Activated T-helper 1 cell treated with anti-CD3 and anti-CD28 coated beads, Interleukin-2, amount 50 U/mL, for 16 hours (primary cell): ENCODE data around the gene EVL.
"Not testable (repeated sequence)": the region's sequence is repeated elsewhere in the genome, so short reads cannot be mapped to it uniquely, and the experiment has no call there.

Experiments used
- DNase-seq, 2 donors: peaks; one replicate each; pipeline ENCODE4 v3.0.0-alpha.2; 2020; ENCODE audit warnings: low read depth in 1 of 2, low spot score in 1 of 2

Gene EVL

DNA sequence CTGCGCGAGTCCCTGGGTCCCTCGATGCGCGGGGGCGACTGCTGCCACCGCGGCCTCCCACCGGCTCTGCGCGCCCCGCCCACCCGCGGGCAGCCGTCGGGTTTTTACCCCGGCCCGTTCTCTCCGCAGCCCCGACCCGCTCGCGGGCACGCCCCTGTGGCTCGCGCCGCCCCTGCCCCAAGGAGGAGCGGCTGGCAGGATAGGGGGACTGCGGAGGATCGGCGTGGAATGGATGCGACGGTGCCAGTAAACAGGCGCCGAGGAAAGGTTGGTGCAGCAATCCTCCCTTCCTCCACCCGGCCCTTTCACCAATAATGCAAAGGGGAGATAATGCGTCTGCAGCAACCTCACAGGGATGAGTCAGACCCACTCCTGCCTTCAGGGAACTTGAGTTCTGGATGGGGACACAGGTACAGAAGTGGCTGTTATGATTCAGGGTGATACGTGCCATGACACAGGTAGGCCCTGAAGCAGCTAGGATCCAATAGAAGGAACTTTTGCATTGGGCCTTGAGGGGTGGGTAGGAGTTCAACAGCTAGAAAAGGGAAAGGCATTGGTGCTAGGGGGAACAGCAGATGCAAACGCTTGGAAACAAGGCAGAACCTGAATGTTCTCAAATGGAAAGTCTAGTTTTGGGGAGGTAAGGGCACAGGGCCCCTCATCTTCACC is 94.8 kb downstream of the EVL start:
- DNase-seq: no peak

DNA sequence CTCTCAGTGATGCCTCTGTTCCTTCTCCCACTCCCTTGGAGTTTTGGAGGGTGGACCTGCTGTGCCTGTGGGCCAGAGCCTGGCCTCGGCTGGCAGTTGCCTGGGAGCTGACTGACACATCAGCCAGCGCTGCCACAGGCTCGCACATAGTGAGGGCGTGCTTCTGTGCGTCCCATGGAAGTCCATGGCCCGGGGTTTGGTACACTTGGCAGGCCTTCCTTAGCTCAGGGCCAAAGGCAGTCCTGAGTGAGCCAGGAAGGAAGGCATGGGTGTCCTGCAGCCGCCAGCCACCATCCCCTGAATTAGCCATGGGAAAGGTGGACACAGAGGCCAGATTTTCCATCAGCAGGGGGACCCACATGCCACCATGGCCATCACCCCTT is 95.3 kb downstream of the EVL start:
- DNase-seq: no peak

DNA sequence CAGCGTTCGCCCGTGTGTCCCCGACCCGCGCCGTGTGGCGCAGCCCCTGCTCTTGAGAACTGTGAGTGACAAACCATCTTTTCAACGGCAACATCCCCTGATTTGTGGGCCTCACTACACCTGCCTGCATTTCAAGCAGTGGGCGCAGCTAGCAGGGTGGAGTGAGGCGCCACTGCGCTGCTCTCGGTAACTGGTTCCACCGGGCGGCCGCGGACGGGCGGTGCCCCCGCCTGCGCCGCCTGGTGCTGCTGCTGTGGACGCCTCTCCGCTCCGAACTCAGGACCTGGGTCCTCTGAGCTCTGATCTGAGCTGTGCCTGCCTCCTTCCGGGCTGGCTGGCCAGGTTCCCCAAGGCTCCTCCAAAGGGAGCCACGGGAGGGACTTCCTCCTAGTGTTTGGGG is 100.2 kb downstream of the EVL start:
- DNase-seq: no peak

DNA sequence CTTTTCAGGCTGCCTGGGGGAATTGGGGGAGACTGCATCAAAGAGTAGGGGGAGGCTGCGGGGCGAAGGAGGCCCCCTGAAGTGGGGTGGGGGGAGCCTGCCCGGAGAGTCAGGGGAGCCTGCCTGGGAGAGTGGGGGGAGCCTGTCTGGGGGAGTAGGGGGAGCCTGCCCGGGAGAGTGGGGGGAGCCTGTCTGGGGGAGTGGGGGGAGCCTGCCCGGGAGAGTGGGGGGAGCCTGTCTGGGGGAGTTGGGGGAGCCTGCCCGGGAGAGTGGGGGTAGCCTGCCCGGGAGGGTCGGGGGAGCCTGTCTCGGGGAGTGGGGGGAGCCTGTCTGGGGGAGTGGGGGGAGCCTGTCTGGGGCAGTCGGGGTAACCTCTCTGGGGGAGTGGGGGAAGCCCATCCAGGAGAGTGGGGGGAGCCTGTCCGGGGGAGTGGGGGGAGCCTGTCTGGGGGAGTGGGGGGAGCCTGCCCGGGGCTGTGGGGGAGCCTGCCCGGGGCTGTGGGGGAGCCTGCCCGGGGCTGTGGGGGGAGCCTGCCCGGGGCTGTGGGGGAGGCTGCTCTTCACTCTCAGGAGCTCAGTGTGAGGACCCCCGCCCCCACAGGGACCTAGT is 100.7 kb downstream of the EVL start:
- DNase-seq: no peak

DNA sequence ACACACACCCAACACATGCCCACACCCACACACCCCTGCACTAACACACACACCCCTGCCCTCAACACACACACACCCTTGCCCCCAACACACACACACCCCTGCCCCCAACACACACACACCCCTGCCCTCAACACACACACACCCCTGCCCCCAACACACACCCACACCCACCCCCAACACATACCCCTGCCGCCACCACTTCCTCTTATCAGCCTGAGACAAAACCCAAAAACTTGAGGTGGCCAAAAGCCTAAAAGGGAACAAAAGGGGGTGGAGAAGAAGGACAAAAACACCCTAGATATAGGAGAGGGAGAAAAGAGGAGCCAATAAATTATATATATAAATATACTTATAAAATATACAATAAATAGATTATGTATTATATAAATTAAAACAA is 103.3 kb downstream of the EVL start:
- no peak for DNase-seq

DNA sequence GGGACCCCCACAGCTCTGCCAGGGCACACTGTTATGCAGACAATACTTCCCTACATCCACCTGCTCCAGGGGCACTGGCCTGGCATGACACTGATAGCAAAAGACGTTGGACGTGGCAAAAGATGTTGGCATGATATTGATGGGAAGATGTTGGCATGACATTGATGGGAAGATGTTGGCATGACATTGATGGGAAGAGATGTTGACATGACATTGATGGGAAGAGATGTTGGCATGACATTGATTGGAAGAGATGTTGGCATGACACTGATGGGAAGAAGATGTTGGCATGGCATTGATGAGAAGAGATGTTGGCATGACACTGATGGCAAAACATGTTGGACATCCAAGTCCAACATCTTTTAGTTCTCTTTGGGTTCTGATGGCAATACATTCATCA is 105.7 kb downstream of the EVL start:
- DNase-seq: no peak

DNA sequence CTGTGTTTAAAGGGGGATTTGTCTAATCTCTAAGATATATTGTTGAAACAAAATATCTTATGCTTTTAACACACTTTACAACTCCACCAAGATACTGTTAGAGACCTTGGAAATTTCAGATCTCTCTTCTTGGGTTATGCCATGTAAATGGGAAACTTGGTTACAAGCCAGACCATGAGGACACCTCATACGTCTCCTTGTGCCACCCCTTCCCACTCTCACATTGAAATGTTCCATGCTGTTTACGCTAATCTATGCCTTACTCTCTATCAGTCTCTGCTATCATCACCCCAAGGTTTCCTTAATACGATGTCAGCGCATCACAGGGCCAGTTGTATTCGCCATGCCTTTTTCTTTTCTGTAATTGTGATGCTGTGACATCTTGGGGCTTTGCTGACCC is 107.6 kb downstream of the EVL start:
- no peak for DNase-seq

DNA sequence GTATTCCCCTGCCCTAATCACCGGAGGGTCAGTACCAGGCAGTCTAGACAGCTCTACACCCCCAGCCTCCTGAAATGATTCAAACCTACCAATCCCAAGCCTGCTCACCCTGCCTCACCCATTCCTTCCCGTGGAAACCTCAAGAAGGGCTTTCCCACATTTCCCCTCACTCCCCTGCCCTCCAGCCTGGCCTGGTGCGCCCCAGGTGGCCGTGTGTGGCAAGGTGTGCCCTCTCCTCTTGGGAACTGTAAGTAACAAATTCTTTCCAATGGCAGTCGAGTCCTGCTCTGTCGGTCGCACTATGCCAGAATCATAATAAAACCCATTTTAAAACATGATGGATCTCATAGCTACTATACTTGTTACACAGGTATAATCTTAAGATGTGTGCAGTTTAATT is 108.1 kb downstream of the EVL start:
- no peak for DNase-seq

DNA sequence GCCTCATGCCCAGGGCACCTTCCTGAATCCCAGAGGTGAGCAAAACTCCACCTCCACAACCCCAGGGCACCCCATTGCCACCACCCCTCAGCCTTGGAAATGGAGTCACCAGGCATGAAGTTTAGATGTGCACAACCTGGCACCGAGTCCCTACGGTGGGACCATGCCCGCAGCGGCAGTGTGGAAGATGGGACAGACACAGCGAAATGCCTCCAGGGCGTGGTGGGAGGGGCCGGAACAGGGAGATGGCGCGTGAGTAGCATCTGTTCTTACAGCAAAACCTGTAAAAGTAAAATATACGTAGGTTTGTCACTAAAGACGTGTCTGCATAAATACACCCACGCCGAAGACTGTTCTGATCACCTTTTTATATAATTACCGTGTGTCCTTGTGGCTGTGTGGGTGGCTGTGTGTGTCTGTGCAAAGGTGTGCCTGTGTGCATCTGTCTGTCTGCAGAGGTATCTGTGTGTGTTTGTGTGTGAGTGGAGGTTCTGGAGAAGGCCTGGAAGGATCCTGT is 111.6 kb downstream of the EVL start:
- no peak for DNase-seq

DNA sequence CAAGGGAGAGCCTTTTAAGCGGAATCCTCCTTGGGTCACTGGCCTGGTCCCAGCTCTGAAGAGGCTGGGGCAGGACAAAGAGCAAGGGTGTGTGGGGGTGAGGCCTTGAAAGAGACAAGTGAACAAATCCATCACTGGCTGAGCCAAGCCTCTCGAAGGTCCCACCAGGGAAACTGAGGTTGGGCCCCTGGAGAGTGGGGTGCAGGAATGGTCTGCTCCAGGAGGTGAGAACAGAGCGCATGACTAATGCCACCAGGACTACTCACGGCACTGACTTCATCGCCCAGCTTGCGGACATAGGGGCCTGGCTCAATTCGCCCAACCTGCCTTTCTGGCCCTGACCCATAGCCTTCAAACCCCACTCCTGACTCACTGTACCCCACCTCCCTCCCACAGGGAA is 113.5 kb downstream of the EVL start:
- DNase-seq: no peak

DNA sequence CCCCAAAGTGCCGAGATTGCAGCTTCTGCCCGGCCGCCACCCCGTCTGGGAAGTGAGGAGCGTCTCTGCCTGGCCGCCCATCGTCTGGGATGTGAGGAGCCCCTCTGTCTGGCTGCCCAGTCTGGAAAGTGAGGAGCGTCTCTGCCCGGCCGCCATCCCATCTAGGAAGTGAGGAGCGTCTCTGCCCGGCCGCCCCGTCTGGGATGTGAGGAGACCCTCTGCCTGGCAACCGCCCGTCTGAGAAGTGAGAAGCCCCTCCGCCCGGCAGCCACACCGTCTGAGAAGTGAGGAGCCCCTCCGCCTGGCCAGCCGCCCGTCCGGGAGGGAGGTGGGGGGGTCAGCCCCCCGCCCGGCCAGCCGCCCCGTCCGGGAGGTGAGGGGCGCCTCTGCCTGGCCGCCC is 115.4 kb downstream of the EVL start:
- not testable (repeated sequence) for DNase-seq

DNA sequence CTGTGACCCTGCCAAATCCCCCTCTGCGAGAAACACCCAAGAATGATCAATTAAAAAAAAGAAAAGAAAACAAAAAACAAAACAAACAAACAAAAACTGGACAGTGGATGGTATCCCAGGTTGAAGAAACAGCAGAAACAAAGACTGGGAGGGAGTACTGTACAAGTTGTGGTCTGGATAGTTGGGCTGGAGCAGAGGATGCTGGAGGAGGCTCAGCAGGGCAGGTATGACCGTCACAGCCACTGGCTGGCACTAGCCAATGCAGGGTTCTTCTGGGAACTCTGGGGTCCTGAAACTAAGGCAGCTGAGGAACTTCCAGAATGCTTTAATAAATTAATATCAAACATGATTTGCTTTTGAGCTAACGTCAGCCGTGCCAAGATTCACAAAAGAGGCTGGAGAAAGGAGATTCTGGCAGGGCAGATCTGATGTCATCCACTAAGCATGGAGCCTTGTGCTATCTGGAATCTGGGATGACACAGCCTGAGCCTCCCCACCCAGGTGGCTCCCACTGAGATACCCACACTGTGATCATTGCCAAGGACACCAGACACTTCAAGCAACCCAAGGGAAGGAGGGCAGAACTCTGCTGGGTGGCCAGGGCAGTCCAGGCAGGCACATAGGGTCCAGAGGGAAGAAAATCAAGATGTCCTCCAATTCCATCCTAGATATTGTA is 116.8 kb downstream of the EVL start:
- DNase-seq: not testable (repeated sequence)

DNA sequence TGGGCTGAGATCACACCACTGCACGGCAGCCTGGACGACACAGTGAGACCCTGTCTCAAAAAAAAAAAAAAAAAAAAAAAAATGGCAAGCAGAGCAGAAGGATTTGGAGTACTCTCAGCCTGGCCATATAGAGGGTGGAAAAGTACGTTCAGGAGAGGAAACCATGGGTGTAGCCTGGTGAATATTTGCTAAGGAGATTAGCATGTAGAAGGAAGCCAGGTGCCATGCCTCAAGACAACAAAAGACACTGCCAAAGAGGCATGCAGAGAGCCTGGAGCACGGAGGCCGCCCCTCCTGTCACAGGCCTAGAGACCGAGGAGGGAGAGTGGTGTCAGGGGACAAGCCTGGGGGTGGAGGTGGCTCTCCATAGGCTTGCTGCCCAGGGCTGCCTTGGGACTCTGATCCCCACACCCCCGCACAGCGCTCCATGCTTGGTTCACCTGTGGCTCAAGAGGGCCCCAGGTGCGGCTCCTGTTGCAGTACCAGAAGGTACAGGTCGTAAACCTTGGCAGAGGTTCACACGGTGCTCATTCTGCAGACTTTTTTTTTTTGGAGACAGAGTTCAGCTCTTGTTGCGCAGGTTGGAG is 122.1 kb downstream of the EVL start:
- no peak for DNase-seq

DNA sequence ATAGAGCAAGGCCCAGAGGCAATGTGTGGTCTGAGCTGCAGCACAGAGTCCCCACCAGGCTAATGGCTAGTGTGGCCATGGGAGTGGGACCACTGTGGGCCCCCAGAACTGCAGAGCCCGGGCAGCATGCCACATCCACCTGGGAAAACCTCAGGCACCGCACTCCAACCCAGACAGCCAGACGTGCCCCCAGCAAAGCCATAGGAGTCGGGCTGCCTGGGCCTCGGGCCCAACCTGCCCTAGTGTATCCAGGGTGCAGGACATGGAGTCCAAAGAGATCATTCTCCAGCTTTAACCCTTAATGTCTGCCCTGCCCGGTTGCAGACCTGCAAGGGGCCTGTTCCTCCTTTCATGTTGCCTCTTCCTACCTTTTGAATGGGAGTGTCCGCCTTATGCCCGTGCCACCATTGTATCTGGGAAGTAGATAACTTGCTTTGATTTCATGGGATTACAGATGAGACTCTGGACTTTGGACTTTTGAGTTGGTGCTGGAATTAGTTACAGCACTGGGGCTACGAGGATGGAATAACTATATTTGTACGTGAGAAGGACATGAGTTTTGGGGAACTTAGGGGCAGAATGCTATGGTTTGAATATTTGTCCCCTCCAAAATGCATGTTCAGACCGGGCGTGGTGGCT is 123.3 kb downstream of the EVL start:
- DNase-seq: no peak

DNA sequence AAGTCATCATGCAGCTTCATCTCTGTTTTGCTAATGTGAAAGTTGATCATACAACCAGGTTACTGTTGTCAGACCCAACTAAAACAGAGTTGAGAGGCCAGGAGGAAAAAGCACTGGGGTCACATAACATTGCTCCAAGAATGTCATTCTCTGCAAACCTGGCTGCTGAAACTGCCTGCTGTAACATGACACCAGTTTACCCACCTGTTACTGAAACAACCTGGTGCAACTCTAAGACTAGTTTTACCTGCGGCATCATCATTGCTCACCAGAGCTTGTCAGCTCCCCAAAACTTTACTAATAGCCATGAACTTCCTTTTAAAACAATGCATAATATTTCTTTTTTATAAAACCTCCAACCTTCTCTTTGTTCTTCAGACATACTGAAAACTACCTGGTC is 124.9 kb downstream of the EVL start:
- no peak for DNase-seq

DNA sequence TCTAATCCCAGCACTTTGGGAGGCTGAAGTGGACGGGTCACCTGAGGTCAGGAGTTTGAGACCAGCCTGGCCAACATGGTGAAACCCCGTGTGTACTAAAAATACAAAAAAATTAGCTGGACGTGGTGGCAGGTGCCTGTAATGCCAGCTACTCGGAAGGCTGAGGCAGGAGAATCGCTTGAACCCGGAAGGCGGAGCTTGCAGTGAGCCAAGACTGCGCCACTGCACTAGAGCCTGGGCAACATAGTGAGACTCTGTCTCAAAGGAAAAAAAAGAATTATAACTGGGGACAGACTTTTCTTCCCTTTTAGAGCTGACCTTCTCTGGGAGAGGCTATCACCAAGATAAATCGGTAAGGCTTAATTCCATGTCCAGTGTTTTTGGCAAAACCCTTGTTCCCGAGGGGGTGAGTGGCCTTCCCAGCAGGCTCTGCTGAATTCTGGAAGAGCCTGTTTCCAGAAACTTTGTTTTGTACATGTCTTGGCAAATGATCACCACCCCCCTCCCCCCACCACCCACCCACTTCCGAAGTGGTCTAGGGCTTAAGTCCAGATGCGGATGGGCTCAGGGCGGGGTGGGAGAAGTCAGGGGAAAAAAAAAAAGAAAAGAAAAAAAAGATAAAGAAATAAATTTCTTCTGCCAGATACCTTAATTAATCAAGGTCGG is 126.5 kb downstream of the EVL start:
- no peak for DNase-seq

DNA sequence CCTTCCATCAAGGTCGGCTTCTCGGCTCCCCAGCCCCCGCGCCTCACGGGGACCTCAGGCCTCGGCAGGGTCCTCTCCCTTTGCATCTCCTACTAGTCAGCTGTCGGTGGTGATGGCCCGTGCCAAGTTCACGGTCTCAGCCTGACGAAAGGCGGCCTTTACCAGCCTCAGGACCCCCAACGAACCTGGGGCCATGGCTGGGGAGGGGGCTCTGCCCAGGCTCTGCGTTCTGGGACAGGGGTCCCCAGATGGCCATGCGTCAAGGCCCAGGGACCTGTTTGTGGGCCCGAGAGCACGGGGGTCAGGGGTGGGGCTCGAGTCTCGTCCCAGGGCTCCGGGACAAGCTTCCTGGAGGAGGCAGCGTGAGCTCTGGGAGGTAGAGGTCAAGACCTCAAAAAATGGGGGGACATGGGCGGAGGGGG is 127.0 kb downstream of the EVL start:
- DNase-seq: no peak

DNA sequence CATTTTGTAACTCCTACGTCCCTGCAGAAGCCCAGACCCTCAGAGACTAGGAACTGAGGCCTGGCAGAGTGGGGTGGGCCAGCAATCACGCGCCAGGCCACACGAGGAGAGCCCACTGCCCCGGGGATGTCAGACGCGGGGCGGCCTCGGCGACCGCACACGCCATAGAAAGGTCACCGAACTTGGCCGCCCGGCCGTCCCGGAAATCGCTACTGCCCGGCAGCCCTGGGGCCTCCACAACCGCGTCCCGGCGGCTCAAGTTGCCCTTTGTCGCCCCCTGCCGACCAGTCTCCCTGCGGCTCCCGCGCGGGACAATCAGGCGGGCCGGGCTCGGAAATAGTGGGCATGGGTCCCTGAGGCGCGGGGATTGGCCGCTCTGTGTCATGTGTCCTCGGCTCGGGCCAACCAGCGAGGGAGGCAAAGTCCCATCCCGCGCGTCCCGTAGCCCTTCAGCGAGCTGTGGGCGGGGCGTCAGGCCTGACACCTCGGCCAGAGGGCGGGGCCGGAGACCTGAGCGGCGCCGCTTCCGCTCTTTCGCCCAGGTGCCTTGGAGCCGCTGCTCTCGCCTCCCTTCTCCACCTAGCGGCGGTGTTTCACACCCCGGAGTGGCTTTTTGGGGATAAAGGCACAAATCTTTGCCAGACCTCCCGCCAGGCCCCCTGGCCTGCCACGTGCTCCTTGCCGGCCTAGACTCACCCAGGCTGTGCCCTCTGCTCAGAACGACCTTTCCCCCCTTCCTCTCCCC is 127.6 kb downstream of the EVL start:
- DNase-seq: peak; percentile 99 to 100
